ENCODE data around the gene SEPTIN3. TPM values are rescaled to one million over a fixed set of nuclear protein-coding genes. Genes with fewer than 3 reads are reported as not detected.

The SEPTIN3 gene
- total RNA-seq, 1 donor from 2014 or later = 35.5 TPM

DNA sequence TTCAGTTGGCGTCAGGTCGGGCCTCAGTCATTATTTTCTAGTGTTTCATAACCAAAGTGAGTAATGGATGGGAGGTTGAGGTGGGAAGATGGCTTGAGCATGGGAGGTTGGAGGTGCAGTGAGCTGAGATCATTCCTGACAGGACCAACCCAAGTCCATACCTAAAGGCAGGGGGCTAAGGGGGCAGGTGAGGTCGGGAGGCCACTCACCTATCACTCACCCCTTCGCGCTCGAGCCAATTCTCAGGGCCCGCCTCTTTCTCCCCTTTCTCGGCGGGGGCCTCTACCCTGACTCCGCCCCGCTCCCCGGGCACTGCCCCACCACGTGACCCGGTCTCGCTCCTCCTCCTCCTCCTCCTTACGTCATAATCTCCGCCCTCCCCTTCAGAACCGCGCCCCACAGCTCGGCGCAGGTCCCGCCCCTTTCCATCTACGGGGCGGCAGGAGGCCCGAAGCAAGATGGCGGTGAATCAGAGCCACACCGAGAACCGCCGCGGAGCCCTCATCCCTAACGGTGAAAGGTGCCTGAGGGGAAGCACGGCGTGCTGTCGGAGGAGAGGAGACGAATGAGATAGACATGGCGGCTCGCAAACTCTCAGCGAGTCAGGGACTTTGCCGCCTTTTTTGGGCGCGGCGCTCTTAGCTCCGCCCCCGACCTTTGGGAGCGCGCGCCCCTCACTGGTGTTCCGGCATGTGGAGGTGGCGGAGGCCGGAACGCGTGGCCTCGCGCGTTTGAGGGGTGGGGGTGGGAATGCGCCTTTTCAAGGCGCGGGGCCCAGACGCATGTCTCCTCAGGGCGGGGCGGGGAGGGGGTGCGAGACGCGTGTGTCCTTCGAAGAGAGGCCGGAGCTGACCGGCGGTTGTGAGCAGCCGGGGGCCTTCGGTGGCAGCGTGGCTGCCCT is 29.4 kb downstream of the SEPTIN3 start, which contains the start of gene WBP2NL:
WBP2NL (plus strand) TSS at position 428 of the 901 bp plus-strand sequence; CDS start at position 459, 31 bp downstream.
- ATAC-seq (peak; percentile 99), DNase-seq (ENCODE audit: low spot score) (peak; percentile 92)
- intact Hi-C loops (cut with DNase I) = no loop called here

DNA sequence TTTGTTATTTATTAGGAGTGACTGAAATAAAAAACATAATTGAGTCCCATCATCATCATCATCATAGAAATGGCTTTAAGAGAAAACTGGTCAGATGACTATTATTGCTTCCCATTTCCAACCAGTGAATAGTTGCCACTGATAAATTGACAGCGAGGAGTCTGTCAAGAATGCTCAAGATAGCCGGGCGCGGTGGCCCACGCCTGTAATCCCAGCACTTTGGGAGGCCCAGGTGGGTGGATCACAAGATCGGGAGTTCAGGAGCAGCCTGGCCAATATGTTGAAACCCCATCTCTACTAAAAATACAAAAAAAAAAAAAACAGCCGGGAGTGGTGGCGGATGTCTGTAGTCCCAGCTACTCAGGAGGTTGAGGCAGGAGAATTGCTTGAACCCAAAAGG is 31.2 kb downstream of the SEPTIN3 start:
- intact Hi-C loops (cut with DNase I) = no loop called here
- no peak for DNase-seq (ENCODE audit: low spot score)
- ATAC-seq = no peak

DNA sequence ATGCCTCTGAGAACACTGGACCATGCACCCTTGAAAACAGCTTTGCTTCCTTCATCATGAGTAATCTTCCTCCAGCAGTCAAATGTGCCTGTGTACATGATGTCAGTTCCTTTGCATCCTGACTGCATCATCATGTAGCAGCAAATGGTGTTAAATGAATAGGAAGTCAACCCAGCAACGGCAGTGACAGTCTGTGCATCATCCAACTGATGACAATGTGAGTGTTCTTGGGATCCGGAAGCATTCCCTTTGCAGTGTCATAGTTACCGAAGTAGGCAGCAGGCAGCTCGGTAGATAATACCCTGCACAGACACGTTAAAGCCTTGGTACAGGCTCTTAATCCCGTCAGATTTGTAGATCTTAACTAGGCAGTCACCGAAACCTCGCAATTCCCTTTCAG is 31.9 kb downstream of the SEPTIN3 start:
- intact Hi-C loops (cut with DNase I) = no loop called here
- ATAC-seq (no peak), DNase-seq (ENCODE audit: low spot score) (no peak)

DNA sequence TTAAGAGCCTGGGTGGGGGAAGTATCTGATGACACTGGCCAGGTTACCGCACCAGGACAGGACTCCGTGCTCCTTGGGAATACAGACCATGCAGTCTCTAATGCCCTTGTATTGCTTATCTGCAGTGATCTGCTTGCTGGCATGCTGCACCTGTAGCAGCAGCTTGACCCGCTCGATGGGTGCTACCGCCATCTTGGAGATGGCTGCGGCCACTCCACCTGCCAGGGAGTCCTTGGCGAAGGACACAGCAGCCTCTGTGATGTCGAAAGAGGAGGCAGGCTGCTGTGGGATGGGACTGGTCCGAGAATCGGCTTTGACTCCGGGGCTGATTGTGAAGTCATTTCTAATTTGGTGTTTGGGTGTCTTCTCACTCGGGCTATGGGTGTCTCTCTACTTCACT is 32.5 kb downstream of the SEPTIN3 start:
- no peak for ATAC-seq
- intact Hi-C loops (cut with DNase I) = no loop called here
- DNase-seq (ENCODE audit: low spot score) = no peak

DNA sequence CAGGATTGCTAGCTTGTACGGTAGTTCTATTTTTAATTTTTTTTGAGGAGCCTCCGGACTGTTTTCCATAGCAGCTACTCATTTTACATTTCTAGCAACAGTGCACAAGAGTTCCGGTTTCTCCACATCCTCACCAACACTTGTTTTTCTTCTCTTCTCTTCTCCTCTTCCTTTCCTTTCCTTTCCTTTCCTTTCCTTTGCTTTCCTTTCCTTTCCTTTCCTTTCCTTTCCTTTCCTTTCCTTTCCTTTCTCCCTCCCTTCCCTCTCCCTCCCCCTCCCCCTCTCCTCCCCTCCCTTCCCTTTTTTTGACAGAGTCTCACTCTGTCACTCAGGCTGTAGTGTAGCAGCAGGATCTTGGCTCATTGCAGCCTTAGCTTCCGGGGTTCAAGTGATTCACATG is 38.7 kb downstream of the SEPTIN3 start:
- intact Hi-C loops (cut with DNase I) = no loop called here
- no peak for DNase-seq (ENCODE audit: low spot score)
- no peak for ATAC-seq

DNA sequence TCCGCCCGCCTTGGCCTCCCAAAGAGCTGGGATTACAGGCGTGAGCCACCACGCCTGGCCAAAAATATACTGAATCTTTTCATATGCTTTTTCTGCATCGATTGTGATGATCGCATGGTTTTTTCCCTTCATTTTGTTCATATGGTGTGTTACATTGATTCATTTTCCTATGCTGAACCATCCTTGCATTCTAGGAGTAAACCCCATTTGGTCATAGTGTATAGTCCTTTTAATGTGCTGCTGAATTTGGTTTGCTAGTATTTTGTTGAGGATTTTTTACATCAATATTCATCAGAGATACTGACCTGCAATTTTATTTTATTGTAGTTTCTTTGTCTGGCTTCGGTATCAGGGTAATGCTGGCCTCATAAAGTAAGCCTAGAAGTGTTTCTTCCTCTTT is 41.5 kb downstream of the SEPTIN3 start:
- intact Hi-C loops (cut with DNase I) = no loop called here
- DNase-seq (ENCODE audit: low spot score) (no peak), ATAC-seq (no peak)

DNA sequence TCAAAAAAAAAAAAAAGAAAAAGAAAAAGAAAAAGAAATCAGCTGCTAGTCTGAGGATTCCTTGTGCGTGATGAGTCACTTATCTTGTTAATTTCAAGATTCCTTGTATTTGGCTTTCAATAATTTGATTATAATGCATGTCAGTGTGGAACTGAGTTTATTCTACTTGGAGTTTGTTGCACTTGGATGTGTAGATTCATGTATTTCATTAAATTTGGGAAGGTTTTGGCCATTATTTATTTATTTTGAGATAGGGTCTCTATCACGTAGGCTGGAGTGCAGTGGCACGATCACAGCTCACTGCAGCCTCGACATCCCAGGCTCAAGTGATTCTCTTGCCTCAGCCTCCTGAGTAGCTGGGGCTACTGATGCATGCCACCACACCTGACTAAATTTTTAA is 44.1 kb downstream of the SEPTIN3 start:
- ATAC-seq (no peak), DNase-seq (ENCODE audit: low spot score) (no peak)
- intact Hi-C loops (cut with DNase I) = no loop called here

DNA sequence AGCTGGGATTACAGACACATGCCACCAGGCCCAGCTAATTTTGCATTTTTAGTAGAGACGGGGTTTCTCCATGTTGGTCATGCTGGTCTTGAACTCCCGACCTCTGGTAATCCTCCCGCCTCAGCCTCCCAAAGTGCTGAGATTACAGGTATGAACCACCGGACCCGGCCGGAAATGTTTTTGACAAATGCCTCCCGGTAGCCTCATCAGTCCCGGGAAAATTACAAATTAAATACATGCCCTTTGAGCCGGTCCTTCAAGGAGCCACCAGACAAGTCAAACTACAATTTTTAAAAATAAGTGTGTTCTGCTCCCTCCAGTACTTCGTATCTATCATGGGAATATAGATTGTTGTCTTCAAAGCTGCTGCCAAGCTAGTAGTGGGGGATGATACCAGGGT is 46.9 kb downstream of the SEPTIN3 start:
- DNase-seq (ENCODE audit: low spot score) (no peak), ATAC-seq (no peak)
- intact Hi-C loops (cut with DNase I) = no loop called here

DNA sequence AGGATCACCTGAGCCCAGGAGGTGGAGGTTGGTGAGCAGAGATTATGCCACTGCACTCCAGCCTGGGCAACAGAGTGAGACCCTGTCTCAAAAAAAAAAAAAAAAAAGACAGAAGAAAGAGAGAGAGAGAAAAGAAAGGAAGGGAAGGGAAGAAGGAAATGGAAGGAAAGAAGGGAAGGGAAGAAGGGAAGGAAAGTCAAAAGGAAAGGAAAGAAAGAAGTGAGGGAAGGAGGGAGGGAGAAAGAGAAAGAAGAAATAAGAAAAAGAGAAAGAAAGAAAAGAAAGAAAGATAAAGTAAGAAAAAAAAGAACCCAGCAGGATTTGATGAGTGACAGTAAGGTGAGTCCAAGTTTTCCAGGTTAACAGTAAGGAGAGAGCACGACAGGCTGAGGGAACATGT is 49.0 kb downstream of the SEPTIN3 start:
- ATAC-seq (no peak), DNase-seq (ENCODE audit: low spot score) (no peak)
- intact Hi-C loops (cut with DNase I) = no loop called here

Other genes with a start within 250 kb of the SEPTIN3 start
- 8.4 TPM for gene CCDC134, start 168.8 kb upstream of the SEPTIN3 start, total RNA-seq
- gene SREBF2, start 136.3 kb upstream of the SEPTIN3 start, total RNA-seq = 206 TPM
- gene SHISA8, start 54.4 kb upstream of the SEPTIN3 start, total RNA-seq = 0.40 TPM
- 1.2 TPM for gene TNFRSF13C, start 42.6 kb upstream of the SEPTIN3 start, total RNA-seq
- gene CENPM, start 22.3 kb upstream of the SEPTIN3 start, total RNA-seq = not detected
- gene WBP2NL, start 29.3 kb downstream of the SEPTIN3 start, total RNA-seq = 9.4 TPM
- gene NAGA, start 101.4 kb downstream of the SEPTIN3 start, total RNA-seq = 17.0 TPM
- gene PHETA2, start 104.8 kb downstream of the SEPTIN3 start, total RNA-seq = 12.8 TPM
- gene SMDT1, start 110.3 kb downstream of the SEPTIN3 start, total RNA-seq = 53.3 TPM
- 31.9 TPM for gene NDUFA6, start 121.3 kb downstream of the SEPTIN3 start, total RNA-seq
- gene CYP2D6, start 161.4 kb downstream of the SEPTIN3 start, total RNA-seq = 2.0 TPM